Anterior cingulate cortex (tissue), 58 donors: ENCODE measurements around the gene L1TD1.
"Not testable (repeated sequence)": the region's sequence is repeated elsewhere in the genome, so short reads cannot be mapped to it uniquely, and the experiment has no call there.

Source experiments
- DNase-seq, 58 donors: peaks; one replicate each; lab custom pipeline; 2025; lab: John Stamatoyannopoulos, UW

Gene L1TD1

GRCh38 chr1:62196086-62196690, 1.5 kb downstream of the L1TD1 start:
- no peak for DNase-seq

DNA sequence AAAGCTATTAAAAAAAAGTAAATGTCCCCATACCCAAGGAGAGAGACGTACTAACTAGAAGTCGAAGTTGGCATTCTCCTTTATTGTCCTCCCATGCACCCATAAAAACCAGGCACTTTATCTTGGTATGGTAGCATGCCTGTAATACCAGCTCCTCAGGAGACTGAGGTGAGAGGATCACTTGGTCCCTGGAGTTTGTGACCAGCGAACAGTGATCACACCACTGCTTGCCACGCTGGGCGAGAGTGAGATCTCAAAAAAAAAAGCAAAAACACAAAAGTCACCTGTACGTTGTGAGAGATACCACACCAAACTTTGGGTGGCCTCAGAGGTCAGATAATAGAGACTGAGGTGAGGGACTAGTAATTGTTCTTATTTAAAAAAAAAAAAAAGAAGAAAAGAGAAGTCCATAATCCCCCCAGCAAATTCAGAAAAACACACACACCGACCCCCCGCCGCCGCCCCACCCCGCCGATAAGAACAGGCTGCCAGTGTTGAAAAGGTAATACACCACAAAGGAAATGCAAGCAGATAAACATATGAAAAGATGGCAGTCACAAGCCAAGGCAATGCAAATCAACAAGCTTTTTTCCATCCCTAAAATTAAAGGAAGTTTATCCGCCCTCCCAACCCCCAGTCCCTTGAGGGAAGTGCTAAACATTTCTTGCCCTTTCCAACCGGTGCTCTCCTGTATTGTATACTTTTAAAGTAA, 3.6 kb downstream of the L1TD1 start:
- no peak for DNase-seq

DNA sequence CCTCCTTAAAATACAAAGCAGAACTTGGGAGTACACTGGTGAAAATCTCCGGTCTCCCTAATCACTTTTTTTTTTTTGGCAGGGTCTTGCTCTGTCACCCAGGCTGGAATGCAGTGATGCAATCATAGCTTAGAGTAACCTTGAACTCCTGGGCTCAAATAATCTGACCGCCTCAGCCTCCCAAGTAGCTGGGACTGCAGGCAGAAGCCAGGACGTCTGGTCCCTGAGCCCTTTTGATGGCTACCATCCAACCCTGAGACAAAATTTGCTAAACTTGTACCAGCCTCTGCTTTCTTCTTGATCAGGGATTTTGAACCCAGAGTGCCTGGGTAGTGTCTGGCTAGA, 4.1 kb downstream of the L1TD1 start:
- no peak for DNase-seq

DNA sequence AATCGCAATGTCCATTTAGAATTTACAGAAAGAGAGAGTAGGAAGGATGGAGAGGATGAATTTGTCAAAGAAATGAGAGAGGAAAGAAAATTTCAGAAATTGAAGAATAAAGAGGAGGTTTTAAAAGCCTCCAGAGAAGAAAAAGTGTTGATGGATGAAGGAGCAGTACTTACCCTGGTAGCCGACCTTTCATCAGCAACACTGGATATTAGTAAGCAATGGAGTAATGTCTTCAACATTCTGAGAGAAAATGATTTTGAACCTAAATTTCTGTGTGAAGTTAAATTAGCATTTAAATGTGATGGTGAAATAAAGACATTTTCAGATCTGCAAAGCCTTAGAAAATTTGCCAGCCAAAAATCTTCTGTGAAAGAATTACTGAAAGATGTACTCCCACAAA, 12.5 kb downstream of the L1TD1 start:
- DNase-seq: no peak

DNA sequence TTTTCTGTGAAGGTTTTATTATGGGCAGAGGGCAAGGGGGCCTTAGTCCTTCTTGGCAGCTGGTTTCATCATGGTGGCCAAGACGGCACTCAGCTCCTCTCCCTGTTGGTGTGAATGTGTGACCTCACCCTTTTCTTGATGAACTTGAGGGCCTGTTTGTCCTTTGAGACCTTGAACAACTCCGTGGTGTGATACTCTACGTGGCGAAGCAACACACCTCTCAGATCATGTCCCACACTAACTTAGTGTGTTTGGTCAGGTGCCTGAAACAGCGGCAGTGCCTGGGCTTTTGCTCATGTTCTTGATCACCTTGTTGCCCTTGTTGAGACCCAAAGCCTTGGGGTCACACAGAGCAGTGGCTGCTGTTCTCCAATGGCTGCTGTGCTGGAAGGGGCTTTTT, 13.4 kb downstream of the L1TD1 start:
- DNase-seq: no peak

- DNase-seq: no peak
These were observed 14.3 kb downstream of the L1TD1 start for GRCh38 chr1:62208970-62209369.

DNA sequence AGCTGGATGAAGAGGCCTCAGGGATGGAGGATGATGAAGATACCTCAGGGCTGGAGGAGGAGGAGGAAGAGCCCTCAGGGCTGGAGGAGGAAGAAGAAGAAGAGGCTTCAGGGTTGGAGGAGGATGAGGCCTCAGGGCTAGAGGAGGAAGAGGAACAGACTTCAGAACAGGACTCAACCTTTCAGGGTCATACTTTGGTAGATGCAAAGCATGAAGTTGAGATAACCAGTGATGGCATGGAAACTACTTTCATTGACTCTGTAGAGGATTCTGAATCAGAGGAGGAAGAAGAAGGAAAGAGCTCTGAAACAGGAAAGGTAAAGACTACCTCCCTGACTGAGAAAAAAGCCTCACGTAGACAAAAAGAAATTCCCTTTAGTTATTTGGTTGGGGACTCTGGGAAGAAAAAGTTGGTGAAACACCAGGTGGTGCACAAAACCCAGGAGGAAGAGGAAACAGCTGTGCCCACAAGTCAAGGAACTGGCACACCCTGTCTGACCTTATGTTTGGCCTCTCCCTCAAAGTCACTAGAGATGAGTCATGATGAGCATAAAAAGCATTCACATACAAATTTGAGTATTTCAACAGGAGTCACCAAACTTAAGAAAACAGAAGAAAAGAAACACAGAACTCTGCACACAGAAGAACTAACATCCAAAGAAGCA, 15.4 kb downstream of the L1TD1 start:
- no peak for DNase-seq

DNA sequence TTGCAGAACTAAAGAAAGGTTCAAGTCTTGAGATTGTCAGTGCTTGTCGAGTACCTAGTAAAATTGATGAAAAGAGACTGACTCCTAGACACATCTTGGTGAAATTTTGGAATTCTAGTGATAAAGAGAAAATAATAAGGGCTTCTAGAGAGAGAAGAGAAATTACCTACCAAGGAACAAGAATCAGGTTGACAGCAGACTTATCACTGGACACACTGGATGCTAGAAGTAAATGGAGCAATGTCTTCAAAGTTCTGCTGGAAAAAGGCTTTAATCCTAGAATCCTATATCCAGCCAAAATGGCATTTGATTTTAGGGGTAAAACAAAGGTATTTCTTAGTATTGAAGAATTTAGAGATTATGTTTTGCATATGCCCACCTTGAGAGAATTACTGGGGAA, 16.3 kb downstream of the L1TD1 start:
- DNase-seq: no peak

GRCh38 chr1:62212411-62212810, 17.8 kb downstream of the L1TD1 start:
- DNase-seq: no peak

DNA sequence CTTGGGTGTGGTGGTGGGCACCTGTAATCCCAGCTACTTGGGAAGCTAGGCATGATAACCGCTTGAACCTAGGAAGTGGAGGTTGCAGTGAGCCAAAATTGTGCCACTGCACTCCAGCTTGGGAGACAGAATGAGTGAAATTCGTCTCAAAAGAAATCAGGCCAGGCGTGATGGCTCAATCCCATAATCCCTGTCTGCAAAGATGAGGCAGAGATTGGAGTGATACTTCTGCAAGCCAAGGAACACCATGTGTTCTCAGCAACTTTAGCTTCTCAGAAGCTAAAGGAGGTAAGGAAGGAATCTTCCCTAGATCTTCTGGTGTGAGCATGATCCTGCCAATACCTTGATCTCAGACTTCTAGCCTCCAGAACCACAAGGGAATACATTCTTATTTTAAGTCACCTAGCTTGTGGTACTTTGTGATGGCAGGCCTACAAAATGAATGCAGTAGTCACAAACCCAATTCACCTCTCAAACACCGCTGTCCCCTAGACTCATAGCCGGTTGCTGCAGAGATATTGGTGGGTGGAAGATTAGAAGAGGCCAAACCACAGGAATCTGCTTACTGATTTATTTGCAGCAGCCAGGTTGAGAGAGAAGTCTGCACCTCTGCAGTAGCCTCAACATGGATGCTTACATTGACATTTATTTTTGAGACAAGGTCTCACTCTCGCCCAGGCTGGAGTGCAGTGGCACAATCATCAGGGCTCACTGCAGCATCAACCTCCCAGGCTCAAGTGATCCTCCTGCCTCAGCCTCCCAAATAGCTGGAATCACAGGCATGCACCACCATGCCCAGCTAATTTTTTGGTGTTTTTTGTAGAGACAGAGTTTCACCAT, 18.6 kb downstream of the L1TD1 start:
- no peak for DNase-seq

GRCh38 chr1:62218604-62219003, 24.0 kb downstream of the L1TD1 start:
- DNase-seq: no peak

- DNase-seq: not testable (repeated sequence)
These were observed 25.8 kb downstream of the L1TD1 start for GRCh38 chr1:62220456-62220855.

DNA sequence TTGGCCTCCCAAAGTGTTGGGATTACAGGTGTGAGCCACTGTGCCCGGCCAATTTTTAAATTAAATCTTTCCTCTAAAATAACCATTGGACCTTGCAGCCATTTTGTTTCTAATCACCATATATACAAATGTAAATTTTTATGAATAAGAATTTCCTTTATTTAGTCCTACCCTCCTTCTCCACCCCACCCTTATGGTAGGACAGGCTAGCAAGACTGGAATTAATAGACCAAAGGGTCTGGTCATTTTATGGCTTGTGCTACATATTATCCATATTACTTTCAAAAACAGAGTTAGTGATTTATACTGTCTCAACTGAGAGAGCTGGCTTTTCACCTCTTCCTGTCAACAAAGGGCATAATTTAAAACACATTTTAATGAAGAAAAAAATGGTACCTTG, 26.5 kb downstream of the L1TD1 start:
- DNase-seq: no peak

DNA sequence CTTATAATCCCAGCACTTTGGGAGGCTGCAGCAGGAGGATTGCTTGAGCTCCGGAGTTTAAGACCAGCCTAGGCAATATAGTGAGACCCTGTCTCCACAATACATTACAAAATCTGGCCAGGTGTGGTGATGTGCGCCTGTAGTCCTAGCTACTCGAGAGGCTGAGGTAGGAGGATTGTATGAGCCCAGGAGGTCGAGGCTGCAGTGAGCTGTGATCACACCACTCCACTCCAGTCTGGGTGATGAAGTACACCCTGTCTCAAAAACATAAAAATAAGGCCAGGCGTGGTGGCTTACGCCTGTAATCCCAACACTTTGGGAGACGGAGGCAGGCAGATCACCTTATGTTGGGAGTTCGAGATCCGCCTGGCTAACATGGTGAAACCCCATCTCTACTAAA, 27.7 kb downstream of the L1TD1 start:
- DNase-seq: no peak

DNA sequence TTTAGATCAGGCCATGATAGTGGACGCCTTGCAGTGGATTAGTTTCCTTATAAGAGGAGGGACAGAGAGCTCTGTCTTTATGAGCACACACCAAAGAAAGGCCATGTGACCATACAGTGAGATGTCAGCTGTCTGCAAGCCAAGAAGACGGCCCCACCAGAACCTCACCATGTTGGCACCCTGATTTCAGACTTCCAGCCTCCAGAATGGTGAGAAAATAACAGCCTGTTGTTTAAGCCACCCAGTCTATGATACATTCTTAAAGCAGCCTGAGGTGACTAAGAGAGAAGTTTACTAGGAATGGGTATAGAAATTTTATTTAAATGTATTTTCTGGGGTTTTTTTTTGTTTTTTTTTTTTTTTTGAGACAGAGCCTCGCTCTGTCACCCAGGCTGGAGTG, 29.5 kb downstream of the L1TD1 start:
- DNase-seq: no peak

- DNase-seq: no peak
These were observed 32.8 kb downstream of the L1TD1 start for GRCh38 chr1:62227496-62227895.

GRCh38 chr1:62228136-62228882, 33.7 kb downstream of the L1TD1 start:
- no peak for DNase-seq

DNA sequence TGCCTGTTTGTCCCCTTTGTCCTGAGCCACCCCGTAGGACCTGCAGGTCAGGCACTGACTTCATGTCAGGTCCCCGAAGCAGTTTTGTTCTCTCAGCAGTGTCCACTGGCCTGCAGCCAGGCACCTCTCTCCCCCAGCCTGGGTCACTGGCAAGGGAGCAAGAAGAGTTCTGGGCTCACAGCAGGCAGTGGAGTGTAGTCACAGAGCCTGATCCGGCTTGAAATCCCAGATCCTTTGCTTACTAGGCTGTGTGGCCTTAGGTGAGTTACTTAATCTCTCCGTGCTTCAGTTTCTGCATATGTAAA, 34.2 kb downstream of the L1TD1 start:
- no peak for DNase-seq

DNA sequence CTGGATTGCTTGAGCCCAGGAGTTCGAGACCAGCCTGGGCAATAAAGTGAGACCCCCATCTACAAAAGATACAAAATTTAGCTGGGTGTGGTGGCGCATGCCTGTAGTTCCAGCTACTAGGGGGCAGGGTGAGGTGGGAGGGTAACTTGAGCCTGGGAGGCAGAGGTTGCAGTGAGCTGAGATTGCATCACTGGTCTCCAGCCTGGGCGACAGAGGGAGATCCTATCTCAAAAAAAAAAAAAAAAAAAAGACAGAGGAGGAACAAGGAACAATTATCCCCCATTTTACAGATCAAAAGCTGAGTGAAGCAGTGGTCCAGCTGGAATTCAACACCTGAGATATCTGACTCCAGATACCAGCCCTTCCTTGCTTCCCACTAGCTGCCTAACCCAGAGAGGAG, 34.8 kb downstream of the L1TD1 start:
- DNase-seq: no peak

DNA sequence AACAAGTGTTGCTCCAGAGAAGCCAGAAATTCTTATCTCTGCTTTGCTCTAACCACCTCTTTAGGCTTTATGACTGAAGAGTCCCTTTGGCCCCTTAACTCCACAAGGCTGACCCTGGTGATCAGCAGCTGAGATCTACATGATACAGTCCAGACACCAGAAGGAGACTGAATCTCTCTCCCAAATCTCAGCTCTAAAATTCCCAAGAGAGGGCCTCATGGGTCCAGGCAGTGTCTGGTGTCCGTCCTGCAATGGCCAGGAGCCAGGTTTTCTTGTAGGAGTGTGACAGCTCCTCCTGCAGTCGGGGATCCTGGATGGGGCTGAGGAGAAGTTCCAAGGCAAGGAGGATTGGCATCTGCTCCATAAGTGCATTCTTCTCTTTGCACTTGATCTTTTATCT, 35.3 kb downstream of the L1TD1 start:
- DNase-seq: no peak

- no peak for DNase-seq
These were observed 36.1 kb downstream of the L1TD1 start for GRCh38 chr1:62230718-62231117.
